ENCODE measurements around the gene FALEC.

GRCh38 chr1:150552911-150553289 lies 37.3 kb downstream of the FALEC start:
- no peak for TF ChIP-seq CTCF (IDR thresholded peaks at IDR 0.05)
- no peak for TF ChIP-seq POLR2A (IDR thresholded peaks at IDR 0.05; ENCODE audit: low read length)
- no peak for TF ChIP-seq BCL3 (IDR thresholded peaks at IDR 0.05)
- no peak for TF ChIP-seq PHF8 (IDR thresholded peaks at IDR 0.05; ENCODE audit: borderline replicate concordance, low read depth)
- no peak for TF ChIP-seq KDM1A (IDR thresholded peaks at IDR 0.05; ENCODE audit: low read depth)
- TF ChIP-seq EP300 (IDR thresholded peaks at IDR 0.05) = no peak
- no peak for TF ChIP-seq SMC3 (IDR thresholded peaks at IDR 0.05)
- no peak for TF ChIP-seq CEBPB (IDR thresholded peaks at IDR 0.05)
- TF ChIP-seq RCOR1 (IDR thresholded peaks at IDR 0.05; ENCODE audit: low read depth, low read length) = no peak
- no peak for TF ChIP-seq MYC (IDR thresholded peaks at IDR 0.05; ENCODE audit: borderline replicate concordance, low read length)
